Measurements from ENCODE around the gene NPHP4. TPM values are rescaled to one million over a fixed set of nuclear protein-coding genes. Genes with fewer than 3 reads are reported as not detected.

The NPHP4 gene
- total RNA-seq, 1 experiment from 2014 or later: 16.8 TPM

GRCh38 chr1:5879421-5879820 is 112.8 kb downstream of the NPHP4 start:
- no peak overlapping the region for H3K27ac Mint-ChIP-seq
- ATAC-seq: no peak
- H3K36me3 Mint-ChIP-seq: peaks cover 23% of the 10 kb centered on the region
- CTCF ChIA-PET: interaction anchor here (4.0 kb wide), 1 partner anchor 134 kb away, joined by 14 read pairs; no protein-coding TSS in a partner anchor
- H3K27me3 Mint-ChIP-seq (ENCODE audit: low read depth): no peaks in the 10 kb centered on the region
- H3K9me3 Mint-ChIP-seq: peaks cover 12% of the 10 kb centered on the region
- no peaks in the 10 kb centered on the region for H3K4me1 Mint-ChIP-seq
- no peak for TF ChIP-seq TEAD1 (CRISPR knock-in tag; IDR thresholded peaks at IDR 0.05)
- TF ChIP-seq ARID4B (CRISPR knock-in tag; IDR thresholded peaks at IDR 0.05; ENCODE audit: borderline replicate concordance): no peak
- no peak for TF ChIP-seq FOXJ3 (CRISPR knock-in tag; IDR thresholded peaks at IDR 0.05; ENCODE audit: borderline replicate concordance)
- no peak for TF ChIP-seq IRF2 (CRISPR knock-in tag; IDR thresholded peaks at IDR 0.05; ENCODE audit: borderline replicate concordance, low read depth)
- no peak for TF ChIP-seq NFE2L1 (CRISPR knock-in tag; IDR thresholded peaks at IDR 0.05)
- TF ChIP-seq CDX4 (CRISPR knock-in tag; IDR thresholded peaks at IDR 0.05; ENCODE audit: borderline replicate concordance): no peak
- TF ChIP-seq ZNF423 (CRISPR knock-in tag; IDR thresholded peaks at IDR 0.05): no peak
- no peak for TF ChIP-seq GTF2I (CRISPR knock-in tag; conservative IDR thresholded peaks at IDR 0.05)
- no peak for TF ChIP-seq ZBTB21 (CRISPR knock-in tag; IDR thresholded peaks at IDR 0.05; ENCODE audit: borderline replicate concordance)
- TF ChIP-seq TP53 (CRISPR knock-in tag; IDR thresholded peaks at IDR 0.05): no peak
- TF ChIP-seq TEAD4 (CRISPR knock-in tag; IDR thresholded peaks at IDR 0.05): no peak
- no peak for TF ChIP-seq JUN (CRISPR knock-in tag; IDR thresholded peaks at IDR 0.05)
- TF ChIP-seq MYBL2 (CRISPR knock-in tag; IDR thresholded peaks at IDR 0.05): no peak
- TF ChIP-seq ATF6 (CRISPR knock-in tag; IDR thresholded peaks at IDR 0.05): no peak
- no peak for TF ChIP-seq ZNF532 (CRISPR knock-in tag; IDR thresholded peaks at IDR 0.05; ENCODE audit: borderline replicate concordance)
- no peak for TF ChIP-seq NR3C1 (CRISPR knock-in tag; conservative IDR thresholded peaks at IDR 0.05; ENCODE audit: low read depth)
- DNase-seq (ENCODE audit: low spot score): no peak
- H3K4me3 Mint-ChIP-seq: no peak overlapping the region
- POLR2A ChIA-PET: no interaction called here
